GM23338 (cell line): ENCODE results near the gene PLXNB2. TPM values are rescaled to one million over a fixed set of nuclear protein-coding genes. Genes with fewer than 3 reads are reported as not detected.
A peak's percentile ranks its signal among the peaks of the same experiment; 100 is the strongest.
"Not testable (repeated sequence)": the region's sequence is repeated elsewhere in the genome, so short reads cannot be mapped to it uniquely, and the experiment has no call there.

Experiments used
- ATAC-seq: fragments of 200-7000 bp; cut with Tn5 transposase; 3 replicates; pipeline ENCODE4 v1.9.1; 2020
- DNase-seq: peaks from one replicate; pipeline ENCODE4 v3.0.0-alpha.2; 2015; ENCODE audit warnings: low spot score
- H2AFZ ChIP-seq: fragments of 200-600 bp; sonication (generic); 2 replicates; pipeline ENCODE4 v1.8.0; 2016; ENCODE audit warnings: antibody characterized with exemption, mild to moderate bottlenecking, moderate library complexity
- H3F3A ChIP-seq: fragments of 200-600 bp; sonication (generic); replicated peaks from 2 replicates; pipeline ENCODE4 v1.8.0; 2017; ENCODE audit warnings: antibody characterized with exemption, mixed run types, low read depth
- H3K27ac ChIP-seq: fragments of 200-600 bp; sonication (generic); 2 replicates; pipeline ENCODE4 v1.6.1; 2016; ENCODE audit warnings: low read depth
- H3K27me3 ChIP-seq: fragments of 200-600 bp; sonication (generic); 2 replicates; pipeline ENCODE4 v1.8.0; 2016; ENCODE audit warnings: mild to moderate bottlenecking, mixed run types, moderate library complexity; ENCODE audit not compliant: insufficient read depth
- H3K36me3 ChIP-seq: fragments of 200-600 bp; sonication (generic); 2 replicates; pipeline ENCODE4 v1.8.0; 2016; ENCODE audit warnings: mild to moderate bottlenecking; ENCODE audit not compliant: insufficient read depth
- H3K4me1 ChIP-seq: fragments of 200-600 bp; sonication (generic); 2 replicates; pipeline ENCODE4 v1.8.0; 2016; ENCODE audit warnings: mild to moderate bottlenecking, moderate library complexity; ENCODE audit not compliant: insufficient read depth
- H3K4me2 ChIP-seq: fragments of 200-600 bp; sonication (generic); 2 replicates; pipeline ENCODE4 v1.7.1; 2017; ENCODE audit warnings: mixed run types
- H3K4me3 ChIP-seq: fragments of 200-600 bp; sonication (generic); 2 replicates; pipeline ENCODE4 v1.6.1; 2016; ENCODE audit warnings: mixed run types
- H3K79me2 ChIP-seq: fragments of 200-600 bp; sonication (generic); replicated peaks from 2 replicates; pipeline ENCODE4 v1.8.0; 2017; ENCODE audit warnings: mild to moderate bottlenecking; ENCODE audit not compliant: insufficient read depth
- H3K9me2 ChIP-seq: fragments of 200-600 bp; sonication (generic); 2 replicates; pipeline ENCODE4 v1.8.0; 2017; ENCODE audit not compliant: insufficient read depth
- H4K20me1 ChIP-seq: fragments of 200-600 bp; sonication (generic); replicated peaks from 2 replicates; pipeline ENCODE4 v1.8.0; 2017; ENCODE audit warnings: mild to moderate bottlenecking; ENCODE audit not compliant: insufficient read depth
- H3K27ac Mint-ChIP-seq: 2 replicates; pipeline ENCODE4 v1.8.0; 2020; ENCODE audit warnings: inconsistent platforms, mild to moderate bottlenecking, moderate library complexity, mixed read lengths
- H3K27me3 Mint-ChIP-seq: 3 replicates; pipeline ENCODE4 v1.8.0; 2022; ENCODE audit warnings: low read depth, mild to moderate bottlenecking, moderate library complexity, mixed read lengths, inconsistent platforms; ENCODE audit not compliant: insufficient read depth, poor library complexity
- H3K36me3 Mint-ChIP-seq: 3 replicates; pipeline ENCODE4 v1.8.0; 2021; ENCODE audit warnings: low read depth, mild to moderate bottlenecking, inconsistent platforms, moderate library complexity, mixed read lengths
- H3K4me1 Mint-ChIP-seq: 3 replicates; pipeline ENCODE4 v1.8.0; 2020; ENCODE audit warnings: mild to moderate bottlenecking, inconsistent platforms, mixed read lengths
- H3K4me3 Mint-ChIP-seq: 3 replicates; pipeline ENCODE4 v1.8.0; 2021; ENCODE audit warnings: moderate library complexity, mild to moderate bottlenecking, inconsistent platforms, mixed read lengths
- H3K9me3 Mint-ChIP-seq: 3 replicates; pipeline ENCODE4 v1.8.0; 2020; ENCODE audit warnings: moderate library complexity, mild to moderate bottlenecking, inconsistent platforms, mixed read lengths
- CTCF ChIP-seq, 2 experiments: fragments of 200-600 bp in 1 of 2; sonication (generic) in 1 of 2; conservative IDR thresholded peaks; 2 replicates each; pipeline versions ENCODE4 v1.5.1 to v1.6.1; 2016 to 2017; ENCODE audit warnings: antibody characterized with exemption in 2 of 2, low read depth in 2 of 2, mild to moderate bottlenecking in 2 of 2, moderate library complexity in 1 of 2
- STAT1 ChIP-seq: IDR thresholded peaks from one replicate; pipeline ENCODE4 v1.6.1; 2016; ENCODE audit warnings: antibody characterized with exemption; ENCODE audit not compliant: unreplicated experiment
- polyA plus RNA-seq: library from polyadenylated mRNA; unstranded; fragments of >200 nt; fragmentation: Nextera tagmentation; extraction: Ambion mirVana; gene quantifications from 2 replicates; pipeline ENCODE4 v1.2.1, GENCODE V29; 2016
- total RNA-seq: library from RNA; depleted of rRNA; stranded (reverse); fragments of >200 nt; shearing (Covaris generic); gene quantifications from 2 replicates; pipeline ENCODE4 v1.2.3, GENCODE V29; 2014

PLXNB2 gene
- total and polyA plus RNA-seq, 2 experiments from 2014 or later: 29.1 to 66.3 TPM

- Histone ChIP-seq H3K27me3 (peaks cover 27% of the 10 kb centered on the region), H2AFZ (no peak overlapping the region), H3K27ac (no peak overlapping the region), H3K9me2 (no peaks in the 10 kb centered on the region), H3K4me3 (no peak overlapping the region), H3K79me2 (no peaks in the 10 kb centered on the region), H4K20me1 (no peaks in the 10 kb centered on the region; the same call in 1 of the 2 replicates), H3K36me3 (0 out of 2 replicates have a peak, but pooled peaks cover 8% of the 10 kb centered on the region), H3F3A (peaks cover 8% of the 10 kb centered on the region; the same call in 1 of the 2 replicates), H3K4me1 (peaks cover 4% of the 10 kb centered on the region; the same call in 1 of the 2 replicates), H3K4me2 (no peak overlapping the region)
- Mint-ChIP-seq H3K4me3 (no peak overlapping the region), H3K9me3 (peaks cover 18% of the 10 kb centered on the region), H3K27ac (no peak overlapping the region), H3K4me1 (peaks cover 2% of the 10 kb centered on the region; the same call in 1 of the 3 replicates), H3K27me3 (peaks cover 23% of the 10 kb centered on the region), H3K36me3 (peaks cover 51% of the 10 kb centered on the region)
- TF ChIP-seq STAT1 (no peak), CTCF (conservative IDR thresholded peaks at IDR 0.05; ENCODE audit: low read depth in 2 of 2) (peak in 1 of 2 experiments; percentile 45; a peak in 2 of 4 replicates)
- DNase-seq (peak; percentile 60), ATAC-seq (no peak)
Observed at GRCh38 chr22:50274311-50274710, 33.1 kb downstream of the PLXNB2 start.

DNA sequence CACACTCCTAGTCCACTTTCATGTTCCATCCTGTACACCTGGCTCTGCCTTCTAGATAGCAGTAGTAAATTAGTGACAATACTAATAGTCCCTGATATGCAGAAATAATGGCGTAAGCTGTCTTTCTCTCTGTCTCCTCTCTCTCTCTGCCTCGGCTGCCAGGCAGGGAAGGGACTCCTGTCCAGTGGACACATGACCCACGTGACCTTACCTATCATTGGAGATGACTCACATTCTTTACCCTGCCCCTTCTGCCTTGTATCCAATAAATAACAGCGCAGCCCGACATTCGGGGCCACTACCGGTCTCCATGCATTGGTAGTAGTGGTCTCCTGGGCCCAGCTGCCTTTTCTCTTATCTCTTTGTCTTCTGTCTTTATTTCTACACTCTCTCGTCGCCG is 33.7 kb downstream of the PLXNB2 start:
- not testable (repeated sequence) for DNase-seq, H3K79me2 ChIP-seq, H3F3A ChIP-seq, H3K27ac Mint-ChIP-seq, H3K4me3 Mint-ChIP-seq, ATAC-seq, H3K4me1 Mint-ChIP-seq, H4K20me1 ChIP-seq, H3K27ac ChIP-seq, H2AFZ ChIP-seq, H3K4me1 ChIP-seq, H3K9me2 ChIP-seq, H3K4me2 ChIP-seq, H3K36me3 ChIP-seq, H3K4me3 ChIP-seq
- H3K27me3 ChIP-seq: peaks cover 32% of the 10 kb centered on the region
- H3K9me3 Mint-ChIP-seq: peaks cover 18% of the 10 kb centered on the region
- H3K27me3 Mint-ChIP-seq: peaks cover 28% of the 10 kb centered on the region
- H3K36me3 Mint-ChIP-seq: peaks cover 46% of the 10 kb centered on the region

- H4K20me1 ChIP-seq, H3K27ac Mint-ChIP-seq, ATAC-seq, DNase-seq, H3K36me3 ChIP-seq, H2AFZ ChIP-seq, H3K4me2 ChIP-seq, H3K4me1 ChIP-seq, H3F3A ChIP-seq, H3K27ac ChIP-seq, H3K4me1 Mint-ChIP-seq, H3K9me2 ChIP-seq, H3K79me2 ChIP-seq, H3K4me3 Mint-ChIP-seq, H3K4me3 ChIP-seq: not testable (repeated sequence)
- peaks cover 37% of the 10 kb centered on the region for H3K27me3 ChIP-seq
- H3K36me3 Mint-ChIP-seq: peaks cover 42% of the 10 kb centered on the region
- peaks cover 32% of the 10 kb centered on the region for H3K27me3 Mint-ChIP-seq
- H3K9me3 Mint-ChIP-seq: peaks cover 18% of the 10 kb centered on the region
Observed at GRCh38 chr22:50273352-50273751, 34.1 kb downstream of the PLXNB2 start.
